Measurements from ENCODE around the gene TIE1. TPM values are rescaled to one million over a fixed set of nuclear protein-coding genes. Genes with fewer than 3 reads are reported as not detected.

The TIE1 gene
- total RNA-seq, 1 donor from 2014 or later = 643 TPM

- H3K27me3 Mint-ChIP-seq (ENCODE audit: unreplicated experiment) = peaks cover 19% of the 10 kb centered on the region
- H3K36me3 Mint-ChIP-seq (ENCODE audit: low read depth, unreplicated experiment) = peaks cover 13% of the 10 kb centered on the region
- H3K9me3 Mint-ChIP-seq (ENCODE audit: unreplicated experiment) = peaks cover 5% of the 10 kb centered on the region
- H3K27ac Mint-ChIP-seq (ENCODE audit: unreplicated experiment) = peak overlapping the region; percentile 52
- DNase-seq (ENCODE audit: low spot score) = no peak
- no peak overlapping the region for H3K4me3 Mint-ChIP-seq (ENCODE audit: unreplicated experiment)
- TF ChIP-seq CTCF (IDR thresholded peaks at IDR 0.05; ENCODE audit: unreplicated experiment) = no peak
- peaks cover 40% of the 10 kb centered on the region for H3K4me1 Mint-ChIP-seq (ENCODE audit: unreplicated experiment)
Observed at GRCh38 chr1:43273708-43274107, 27.1 kb upstream of the TIE1 start.

- Mint-ChIP-seq H3K27me3 (ENCODE audit: unreplicated experiment) (peaks cover 19% of the 10 kb centered on the region), H3K4me3 (ENCODE audit: unreplicated experiment) (peak overlapping the region; percentile 5), H3K36me3 (ENCODE audit: low read depth, unreplicated experiment) (peaks cover 13% of the 10 kb centered on the region), H3K9me3 (ENCODE audit: unreplicated experiment) (peaks cover 5% of the 10 kb centered on the region), H3K4me1 (ENCODE audit: unreplicated experiment) (peaks cover 34% of the 10 kb centered on the region), H3K27ac (ENCODE audit: unreplicated experiment) (no peak overlapping the region)
- peak; percentile 38 for DNase-seq (ENCODE audit: low spot score)
- TF ChIP-seq CTCF (IDR thresholded peaks at IDR 0.05; ENCODE audit: unreplicated experiment) = no peak
Observed at GRCh38 chr1:43274125-43274803, 26.5 kb upstream of the TIE1 start.

- peaks cover 5% of the 10 kb centered on the region for H3K9me3 Mint-ChIP-seq (ENCODE audit: unreplicated experiment)
- H3K4me3 Mint-ChIP-seq (ENCODE audit: unreplicated experiment) = peak overlapping the region; percentile 2
- no peak for DNase-seq (ENCODE audit: low spot score)
- TF ChIP-seq CTCF (IDR thresholded peaks at IDR 0.05; ENCODE audit: unreplicated experiment) = no peak
- H3K27me3 Mint-ChIP-seq (ENCODE audit: unreplicated experiment) = peaks cover 19% of the 10 kb centered on the region
- peak overlapping the region; percentile 59 for H3K27ac Mint-ChIP-seq (ENCODE audit: unreplicated experiment)
- H3K4me1 Mint-ChIP-seq (ENCODE audit: unreplicated experiment) = peaks cover 29% of the 10 kb centered on the region
- peaks cover 13% of the 10 kb centered on the region for H3K36me3 Mint-ChIP-seq (ENCODE audit: low read depth, unreplicated experiment)
Observed at GRCh38 chr1:43274804-43275180, 26.0 kb upstream of the TIE1 start.

- Mint-ChIP-seq H3K4me3 (ENCODE audit: unreplicated experiment) (no peak overlapping the region), H3K27me3 (ENCODE audit: unreplicated experiment) (peaks cover 21% of the 10 kb centered on the region), H3K27ac (ENCODE audit: unreplicated experiment) (no peak overlapping the region), H3K9me3 (ENCODE audit: unreplicated experiment) (peaks cover 5% of the 10 kb centered on the region), H3K4me1 (ENCODE audit: unreplicated experiment) (peaks cover 23% of the 10 kb centered on the region), H3K36me3 (ENCODE audit: low read depth, unreplicated experiment) (peaks cover 13% of the 10 kb centered on the region)
- no peak for TF ChIP-seq CTCF (IDR thresholded peaks at IDR 0.05; ENCODE audit: unreplicated experiment)
- DNase-seq (ENCODE audit: low spot score) = no peak
Observed at GRCh38 chr1:43275826-43276620, 24.8 kb upstream of the TIE1 start.

- H3K9me3 Mint-ChIP-seq (ENCODE audit: unreplicated experiment) = peaks cover 2% of the 10 kb centered on the region
- H3K4me1 Mint-ChIP-seq (ENCODE audit: unreplicated experiment) = peaks cover 17% of the 10 kb centered on the region
- no peak overlapping the region for H3K27ac Mint-ChIP-seq (ENCODE audit: unreplicated experiment)
- no peak for TF ChIP-seq CTCF (IDR thresholded peaks at IDR 0.05; ENCODE audit: unreplicated experiment)
- peaks cover 20% of the 10 kb centered on the region for H3K27me3 Mint-ChIP-seq (ENCODE audit: unreplicated experiment)
- H3K4me3 Mint-ChIP-seq (ENCODE audit: unreplicated experiment) = no peak overlapping the region
- no peak for DNase-seq (ENCODE audit: low spot score)
- H3K36me3 Mint-ChIP-seq (ENCODE audit: low read depth, unreplicated experiment) = peaks cover 11% of the 10 kb centered on the region
Observed at GRCh38 chr1:43276673-43277072, 24.1 kb upstream of the TIE1 start.

Data from endothelial cell (in vitro differentiated cells).